Neural crest cell (in vitro differentiated cells): ENCODE data around the gene ZDHHC20. TPM values are rescaled to one million over a fixed set of nuclear protein-coding genes. Genes with fewer than 3 reads are reported as not detected.

Experiments used
- DNase-seq: peaks from one replicate; pipeline ENCODE4 v3.0.0; 2021; ENCODE audit warnings: low read depth, mixed read lengths, low spot score
- H3K27ac Mint-ChIP-seq: one replicate; pipeline ENCODE4 v1.8.0; 2021; ENCODE audit warnings: mild to moderate bottlenecking, mixed read lengths; ENCODE audit not compliant: unreplicated experiment
- H3K27me3 Mint-ChIP-seq: 2 replicates; pipeline ENCODE4 v1.8.0; 2021; ENCODE audit warnings: low read depth, mild to moderate bottlenecking, mixed read lengths
- H3K36me3 Mint-ChIP-seq: 2 replicates; pipeline ENCODE4 v1.8.0; 2021; ENCODE audit warnings: low read depth, mild to moderate bottlenecking, mixed read lengths
- H3K4me1 Mint-ChIP-seq: 2 replicates; pipeline ENCODE4 v1.8.0; 2021; ENCODE audit warnings: mixed read lengths
- H3K4me3 Mint-ChIP-seq: one replicate; pipeline ENCODE4 v1.8.0; 2021; ENCODE audit warnings: mild to moderate bottlenecking, mixed read lengths
- H3K9me3 Mint-ChIP-seq: 2 replicates; pipeline ENCODE4 v1.8.0; 2021; ENCODE audit warnings: mixed read lengths
- total RNA-seq: library from RNA; stranded (reverse); gene quantifications from 2 replicates; pipeline ENCODE4 v1.2.1, GENCODE V29; 2021
- TF ChIP-seq, protein P1 (sequence below): fragments of 200-600 bp; sonication (generic); conservative IDR thresholded peaks from 2 replicates; pipeline ENCODE4 v1.5.0; 2021; ENCODE audit warnings: antibody characterized with exemption, mild to moderate bottlenecking

Gene ZDHHC20
- total RNA-seq, 1 donor from 2014 or later: 65.7 TPM

DNA sequence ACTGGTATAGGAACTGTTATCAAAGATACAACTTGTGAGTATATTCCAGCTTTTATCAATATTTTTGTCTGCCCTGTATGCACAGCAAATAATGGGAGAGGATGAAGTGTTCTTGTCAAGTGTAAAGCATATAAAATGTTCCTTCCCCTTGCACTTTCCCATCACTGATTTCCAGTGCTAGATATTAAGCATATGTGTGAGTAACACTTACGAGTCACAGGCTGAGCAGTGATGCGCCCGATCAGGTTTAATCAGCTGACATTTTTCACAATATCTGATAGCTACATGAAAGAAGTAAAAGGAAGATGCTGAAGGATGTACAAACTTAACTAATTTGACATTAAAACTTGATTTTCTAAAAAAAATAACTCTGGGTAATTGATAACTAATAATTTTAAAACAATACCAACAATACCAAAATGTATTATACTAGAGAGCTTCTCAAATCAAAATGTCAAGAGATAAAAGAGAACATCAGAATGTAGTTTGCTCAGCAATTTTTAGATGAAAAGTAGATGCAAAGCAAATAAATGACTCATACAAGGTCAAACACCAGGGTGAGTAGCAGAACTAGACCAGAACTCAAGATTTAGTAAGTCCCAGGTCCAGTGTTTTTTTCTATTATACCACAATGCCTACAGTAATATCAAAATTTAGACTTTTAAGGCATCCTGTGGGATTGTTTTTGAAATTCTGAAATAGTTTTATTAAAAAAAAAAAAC, 56.4 kb downstream of the ZDHHC20 start:
- no peak for DNase-seq
- Mint-ChIP-seq H3K27ac (no peak overlapping the region), H3K4me1 (peaks cover 12% of the 10 kb centered on the region), H3K4me3 (no peak overlapping the region), H3K9me3 (no peaks in the 10 kb centered on the region), H3K36me3 (peaks cover 28% of the 10 kb centered on the region), H3K27me3 (no peaks in the 10 kb centered on the region)
- TF ChIP-seq, protein P1, sequence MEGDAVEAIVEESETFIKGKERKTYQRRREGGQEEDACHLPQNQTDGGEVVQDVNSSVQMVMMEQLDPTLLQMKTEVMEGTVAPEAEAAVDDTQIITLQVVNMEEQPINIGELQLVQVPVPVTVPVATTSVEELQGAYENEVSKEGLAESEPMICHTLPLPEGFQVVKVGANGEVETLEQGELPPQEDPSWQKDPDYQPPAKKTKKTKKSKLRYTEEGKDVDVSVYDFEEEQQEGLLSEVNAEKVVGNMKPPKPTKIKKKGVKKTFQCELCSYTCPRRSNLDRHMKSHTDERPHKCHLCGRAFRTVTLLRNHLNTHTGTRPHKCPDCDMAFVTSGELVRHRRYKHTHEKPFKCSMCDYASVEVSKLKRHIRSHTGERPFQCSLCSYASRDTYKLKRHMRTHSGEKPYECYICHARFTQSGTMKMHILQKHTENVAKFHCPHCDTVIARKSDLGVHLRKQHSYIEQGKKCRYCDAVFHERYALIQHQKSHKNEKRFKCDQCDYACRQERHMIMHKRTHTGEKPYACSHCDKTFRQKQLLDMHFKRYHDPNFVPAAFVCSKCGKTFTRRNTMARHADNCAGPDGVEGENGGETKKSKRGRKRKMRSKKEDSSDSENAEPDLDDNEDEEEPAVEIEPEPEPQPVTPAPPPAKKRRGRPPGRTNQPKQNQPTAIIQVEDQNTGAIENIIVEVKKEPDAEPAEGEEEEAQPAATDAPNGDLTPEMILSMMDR: no peak

DNA sequence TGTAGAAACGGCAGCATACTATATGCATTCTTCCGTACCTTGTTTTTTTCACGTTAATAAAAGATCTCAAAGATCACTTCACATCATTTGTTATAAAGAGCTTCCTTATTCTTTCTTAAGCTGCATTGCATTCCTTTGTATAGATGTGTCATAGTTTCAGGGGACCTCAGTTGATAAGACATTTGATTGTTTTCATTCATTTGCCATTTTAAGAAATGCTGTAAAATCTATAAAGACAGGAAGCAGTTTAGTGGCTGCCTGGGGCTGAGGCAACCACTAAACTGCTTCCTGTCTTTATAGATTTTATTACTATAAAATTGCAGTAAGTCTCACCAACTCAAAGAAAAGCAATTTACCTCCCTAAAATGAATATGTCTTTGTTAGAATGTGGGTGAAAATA, 59.4 kb downstream of the ZDHHC20 start:
- Mint-ChIP-seq H3K4me1 (peaks cover 12% of the 10 kb centered on the region), H3K27ac (peak overlapping the region; percentile 48), H3K4me3 (no peak overlapping the region), H3K27me3 (no peaks in the 10 kb centered on the region), H3K9me3 (no peaks in the 10 kb centered on the region), H3K36me3 (peaks cover 14% of the 10 kb centered on the region)
- no peak for DNase-seq
- TF ChIP-seq, protein P1: no peak

DNA sequence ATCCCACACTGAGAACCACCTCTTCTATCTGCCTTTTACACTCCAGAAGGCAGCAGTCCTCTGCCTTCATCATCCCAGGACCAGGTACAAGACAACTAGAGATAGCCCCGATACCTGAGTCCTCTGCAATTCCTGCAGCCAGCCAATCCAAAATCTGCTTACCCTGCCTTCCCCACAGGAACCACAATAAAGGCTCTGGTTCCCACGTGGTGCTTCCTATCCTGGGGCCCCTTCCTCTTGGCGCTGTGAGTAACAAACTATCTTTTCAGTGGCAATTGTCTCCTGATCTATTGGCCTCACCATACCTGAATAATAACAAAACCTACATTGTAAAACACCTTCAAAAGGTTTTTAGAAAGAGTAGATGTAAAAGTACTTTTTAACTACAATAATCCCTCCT, 63.1 kb downstream of the ZDHHC20 start:
- TF ChIP-seq, protein P1: no peak

DNA sequence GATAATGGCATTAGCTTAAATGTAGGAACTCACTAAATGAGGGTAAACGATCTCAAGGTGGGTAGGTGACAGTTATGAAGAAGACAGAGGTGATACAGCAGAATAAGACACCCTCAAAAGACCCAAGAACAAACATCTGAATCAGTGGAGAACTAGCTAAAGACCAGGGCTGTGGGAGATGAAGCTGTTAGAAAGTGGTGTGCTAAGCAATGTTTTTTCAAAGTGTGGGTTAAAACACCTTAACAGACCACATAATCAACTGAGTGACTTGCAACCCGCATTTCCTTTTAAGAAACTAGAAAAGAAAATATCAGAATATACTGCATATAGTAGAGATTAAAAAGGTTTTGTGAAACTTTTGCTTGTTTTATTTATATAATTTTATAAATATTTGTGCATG, 70.0 kb downstream of the ZDHHC20 start:
- no peak overlapping the region for H3K4me3 Mint-ChIP-seq
- TF ChIP-seq, protein P1: no peak
- peaks cover 9% of the 10 kb centered on the region for H3K9me3 Mint-ChIP-seq
- peaks cover 38% of the 10 kb centered on the region for H3K36me3 Mint-ChIP-seq
- H3K27ac Mint-ChIP-seq: peak overlapping the region; percentile 57
- no peaks in the 10 kb centered on the region for H3K4me1 Mint-ChIP-seq
- no peak for DNase-seq
- no peaks in the 10 kb centered on the region for H3K27me3 Mint-ChIP-seq

More for the DNA sequence above, 63.1 kb downstream of the ZDHHC20 start:
- Mint-ChIP-seq H3K4me3 (no peak overlapping the region), H3K9me3 (no peaks in the 10 kb centered on the region), H3K27ac (peak overlapping the region; percentile 87), H3K4me1 (peaks cover 12% of the 10 kb centered on the region), H3K36me3 (peaks cover 16% of the 10 kb centered on the region), H3K27me3 (no peaks in the 10 kb centered on the region)
- DNase-seq: no peak

DNA sequence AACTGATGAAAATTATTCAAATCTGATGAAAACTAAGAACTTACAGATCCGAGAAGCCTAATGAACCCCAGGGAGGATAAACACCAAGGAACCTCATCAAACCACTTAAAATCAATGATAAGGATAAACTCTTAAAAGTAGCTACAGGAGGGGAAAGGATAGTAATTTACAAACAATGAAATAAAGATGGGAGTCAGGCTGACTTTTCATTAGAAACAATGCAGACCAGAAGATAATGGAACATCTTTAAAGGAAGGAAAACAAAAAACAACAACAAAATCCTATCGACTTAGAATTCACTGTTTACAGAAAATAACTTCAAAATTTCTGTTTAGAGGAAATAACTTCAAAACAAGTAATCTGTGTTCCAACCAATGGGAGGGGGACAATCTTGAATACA, 73.4 kb downstream of the ZDHHC20 start:
- no peak overlapping the region for H3K27ac Mint-ChIP-seq
- H3K36me3 Mint-ChIP-seq: peaks cover 38% of the 10 kb centered on the region
- H3K27me3 Mint-ChIP-seq: no peaks in the 10 kb centered on the region
- TF ChIP-seq, protein P1: no peak
- no peak overlapping the region for H3K4me3 Mint-ChIP-seq
- no peak for DNase-seq
- H3K9me3 Mint-ChIP-seq: peaks cover 9% of the 10 kb centered on the region
- no peaks in the 10 kb centered on the region for H3K4me1 Mint-ChIP-seq
